IMR-90 (cell line): Measurements from ENCODE around the gene PLA2G4D. TPM values are rescaled to one million over a fixed set of nuclear protein-coding genes. Genes with fewer than 3 reads are reported as not detected.

ENCODE experiments used
- ATAC-seq: fragments of 200-7000 bp; cut with Tn5 transposase; 2 replicates; pipeline ENCODE4 v1.9.1; 2020; ENCODE audit warnings: low read depth, mild to moderate bottlenecking, moderate library complexity
- BruUV-seq: library from RNA; stranded (reverse); fragments of 400-500 nt; replicated peaks from 2 replicates; lab custom pipeline; 2021; lab: Mats Ljungman, UMichigan
- CTCF ChIA-PET: fragments of 300-600 bp; formaldehyde crosslinking; extraction: SDS; loops from one replicate; lab custom pipeline; 2021; ENCODE audit warnings: antibody characterized with exemption; lab: Yijun Ruan, JAX
- POLR2A ChIA-PET: fragments of 300-600 bp; sonication (Branson Sonifier 250); formaldehyde crosslinking; loops from one replicate; lab custom pipeline; 2022; ENCODE audit warnings: antibody characterized with exemption; ENCODE audit not compliant: unreplicated experiment; lab: Charles Lee
- DNase-seq: peaks from one replicate; pipeline ENCODE4 v3.0.0; 2013
- H2AFZ ChIP-seq: replicated peaks from 2 replicates; pipeline ENCODE3; 2013; ENCODE audit warnings: low read length, mild to moderate bottlenecking; ENCODE audit not compliant: poor library complexity
- H2AK5ac ChIP-seq: 2 replicates; pipeline ENCODE4 v1.6.1; 2013; ENCODE audit warnings: low read depth, low read length, inconsistent platforms
- H2AK9ac ChIP-seq: replicated peaks from 2 replicates; pipeline ENCODE3; 2013; ENCODE audit warnings: mild to moderate bottlenecking, low read depth, low read length, moderate library complexity; ENCODE audit not compliant: poor library complexity
- H2BK120ac ChIP-seq: 2 replicates; pipeline ENCODE4 v1.6.1; 2013; ENCODE audit warnings: low read depth, low read length, inconsistent platforms
- H2BK15ac ChIP-seq: 3 replicates; pipeline ENCODE4 v1.6.1; 2013; ENCODE audit warnings: low read depth, low read length, inconsistent platforms
- H2BK20ac ChIP-seq: 2 replicates; pipeline ENCODE4 v1.6.1; 2013; ENCODE audit warnings: low read depth, mild to moderate bottlenecking, inconsistent platforms, low read length, moderate library complexity
- H2BK5ac ChIP-seq: 2 replicates; pipeline ENCODE4 v1.6.1; 2013; ENCODE audit warnings: mild to moderate bottlenecking, low read depth, low read length, inconsistent platforms; ENCODE audit not compliant: poor library complexity, severe bottlenecking
- H3K14ac ChIP-seq: replicated peaks from 2 replicates; pipeline ENCODE4 v1.6.1; 2013; ENCODE audit warnings: low read depth, low read length, inconsistent platforms
- H3K18ac ChIP-seq: 2 replicates; pipeline ENCODE4 v1.6.1; 2013; ENCODE audit warnings: low read depth, low read length, control low read depth
- H3K23ac ChIP-seq: 2 replicates; pipeline ENCODE4 v1.6.1; 2013; ENCODE audit warnings: low read depth, low read length, inconsistent platforms
- H3K27ac ChIP-seq: 2 replicates; pipeline ENCODE4 v1.5.1; 2013; ENCODE audit warnings: mild to moderate bottlenecking, control low read depth, low read length; ENCODE audit not compliant: insufficient read depth
- H3K27me3 ChIP-seq: 2 replicates; pipeline ENCODE4 v1.6.1; 2013; ENCODE audit warnings: low read length; ENCODE audit not compliant: control insufficient read depth, insufficient read depth
- H3K36me3 ChIP-seq: 2 replicates; pipeline ENCODE4 v1.6.1; 2013; ENCODE audit warnings: low read length, mixed read lengths; ENCODE audit not compliant: control insufficient read depth, insufficient read depth
- H3K4ac ChIP-seq: 2 replicates; pipeline ENCODE4 v1.6.1; 2013; ENCODE audit warnings: low read depth, low read length, inconsistent platforms
- H3K4me1 ChIP-seq: 2 replicates; pipeline ENCODE4 v1.6.1; 2013; ENCODE audit warnings: low read length, mixed read lengths; ENCODE audit not compliant: control insufficient read depth, insufficient read depth
- H3K4me2 ChIP-seq: 2 replicates; pipeline ENCODE4 v1.6.1; 2013; ENCODE audit warnings: low read depth, mild to moderate bottlenecking, control low read depth, low read length, moderate library complexity
- H3K4me3 ChIP-seq: 2 replicates; pipeline ENCODE4 v1.5.1; 2013; ENCODE audit warnings: low read depth, mild to moderate bottlenecking, control low read depth, low read length, moderate library complexity; ENCODE audit not compliant: insufficient read depth
- H3K56ac ChIP-seq: 2 replicates; pipeline ENCODE4 v1.6.1; 2013; ENCODE audit warnings: low read length, inconsistent platforms; ENCODE audit not compliant: insufficient read depth; ENCODE audit errors: extremely low read depth
- H3K79me1 ChIP-seq, 2 experiments: 2 replicates each; pipeline ENCODE4 v1.6.1; 2013; ENCODE audit warnings: low read length in 2 of 2, inconsistent platforms in 1 of 2, low read depth in 1 of 2
- H3K9ac ChIP-seq: 2 replicates; pipeline ENCODE4 v1.6.1; 2013; ENCODE audit warnings: low read depth, low read length, control low read depth
- H3K9me1 ChIP-seq: 2 replicates; pipeline ENCODE4 v1.6.1; 2013; ENCODE audit warnings: low read length, inconsistent platforms; ENCODE audit not compliant: insufficient read depth
- H3K9me3 ChIP-seq: 2 replicates; pipeline ENCODE4 v1.6.1; 2013; ENCODE audit warnings: low read length; ENCODE audit not compliant: control insufficient read depth, insufficient read depth
- H4K20me1 ChIP-seq: 2 replicates; pipeline ENCODE4 v1.6.1; 2013; ENCODE audit warnings: low read length, inconsistent platforms; ENCODE audit not compliant: insufficient read depth
- H4K5ac ChIP-seq: 2 replicates; pipeline ENCODE4 v1.6.1; 2013; ENCODE audit warnings: mild to moderate bottlenecking, low read depth, low read length, control low read depth
- H4K8ac ChIP-seq, 2 experiments: 2 replicates each; pipeline ENCODE4 v1.6.1; 2013; ENCODE audit warnings: low read depth in 2 of 2, low read length in 2 of 2, control low read depth in 1 of 2, inconsistent platforms in 1 of 2
- H4K91ac ChIP-seq: 2 replicates; pipeline ENCODE4 v1.6.1; 2013; ENCODE audit warnings: low read depth, low read length, inconsistent platforms; ENCODE audit not compliant: insufficient read depth
- BHLHE40 ChIP-seq: fragments of 150-350 bp; IDR thresholded peaks from 2 replicates; pipeline ENCODE4 v1.6.1; 2016; ENCODE audit warnings: mild to moderate bottlenecking, low read depth, low read length
- CEBPB ChIP-seq: IDR thresholded peaks from 2 replicates; pipeline ENCODE4 v1.6.1; 2012; ENCODE audit warnings: low read depth, low read length, improper control_type of control experiment
- CHD1 ChIP-seq: IDR thresholded peaks from 2 replicates; pipeline ENCODE4 v1.6.1; 2012; ENCODE audit warnings: low read depth, low read length, improper control_type of control experiment
- CTCF ChIP-seq: conservative IDR thresholded peaks from 2 replicates; pipeline ENCODE4 v1.5.1; 2012; ENCODE audit warnings: mild to moderate bottlenecking, low read depth, low read length, improper control_type of control experiment
- ELK1 ChIP-seq: fragments of 150-350 bp; IDR thresholded peaks from 2 replicates; pipeline ENCODE4 v1.6.1; 2016; ENCODE audit warnings: low read depth, mild to moderate bottlenecking, low read length, moderate library complexity, borderline replicate concordance
- FOS ChIP-seq: fragments of 150-350 bp; IDR thresholded peaks from 2 replicates; pipeline ENCODE4 v1.6.1; 2016; ENCODE audit warnings: low read depth, low read length
- MAFK ChIP-seq: IDR thresholded peaks from 2 replicates; pipeline ENCODE4 v1.6.1; 2012; ENCODE audit warnings: low read depth, low read length, improper control_type of control experiment
- MAZ ChIP-seq: IDR thresholded peaks from 2 replicates; pipeline ENCODE4 v1.6.1; 2012; ENCODE audit warnings: low read depth, mild to moderate bottlenecking, low read length, improper control_type of control experiment, moderate library complexity, borderline replicate concordance
- MXI1 ChIP-seq: IDR thresholded peaks from 2 replicates; pipeline ENCODE4 v1.6.1; 2012; ENCODE audit warnings: low read depth, mild to moderate bottlenecking, low read length, moderate library complexity, borderline replicate concordance
- POLR2A ChIP-seq: IDR thresholded peaks from 2 replicates; pipeline ENCODE4 v1.6.1; 2012; ENCODE audit warnings: mild to moderate bottlenecking, low read depth, low read length
- RCOR1 ChIP-seq: IDR thresholded peaks from 2 replicates; pipeline ENCODE4 v1.6.1; 2012; ENCODE audit warnings: mild to moderate bottlenecking, low read length, improper control_type of control experiment; ENCODE audit not compliant: insufficient replicate concordance
- RFX5 ChIP-seq: IDR thresholded peaks from 2 replicates; pipeline ENCODE4 v1.8.0; 2012; ENCODE audit warnings: low read depth, mild to moderate bottlenecking, low read length, moderate library complexity
- SMC3 ChIP-seq: fragments of 150-350 bp; IDR thresholded peaks from 2 replicates; pipeline ENCODE4 v1.6.1; 2016; ENCODE audit warnings: low read depth, mild to moderate bottlenecking, antibody characterized with exemption, low read length, moderate library complexity
- USF2 ChIP-seq: fragments of 150-350 bp; IDR thresholded peaks from 2 replicates; pipeline ENCODE4 v1.6.1; 2017; ENCODE audit warnings: mild to moderate bottlenecking, antibody characterized with exemption, low read length, low read depth
- WGBS, 2 experiments: methylation state at CpG; one replicate each; pipeline versions ENCODE4 v1.1.5 to v1.1.7; 2013; ENCODE audit warnings: missing lambda C conversion rate in 2 of 2; ENCODE audit not compliant: insufficient read length in 1 of 2; ENCODE audit errors: extremely low coverage in 2 of 2; 5-methylcytosine and 5-hydroxymethylcytosine counted together
- dilution Hi-C: fragments of 300-500 bp; cut with HindIII; formaldehyde crosslinking; loops from one replicate; pipeline ENCODE4 v1.14.3; 2018; ENCODE audit warnings: low sequenced_read_pairs; ENCODE audit not compliant: unreplicated experiment
- in situ Hi-C: fragments of 300-500 bp; cut with MboI; formaldehyde crosslinking; loops from 3 replicates; pipeline ENCODE4 v1.14.3; 2019; ENCODE audit warnings: low sequenced_read_pairs, inconsistent platforms, mixed read lengths
- intact Hi-C: fragments of 100-400 bp; cut with micrococcal nuclease; formaldehyde crosslinking; loops from 2 replicates; pipeline ENCODE4 v1.10.0; 2022
- polyA plus RNA-seq, 3 experiments: library from polyadenylated mRNA; depleted of rRNA; stranded (reverse); fragments of >200 nt; gene quantifications; 2 replicates each; pipeline ENCODE4 v1.2.3, GENCODE V29; 2012; ENCODE audit warnings: low replicate concordance in 1 of 3
- total RNA-seq: library from RNA; depleted of rRNA; stranded (reverse); fragments of >200 nt; gene quantifications from 2 replicates; pipeline ENCODE4 v1.2.3, GENCODE V29; 2012

PLA2G4D gene
- total and polyA plus RNA-seq, 2 of the 4 experiments (the other 2 are of a cell fraction) = not detected

- WGBS, 2 experiments = no CpG with 5 or more reads among the region's 3 CpGs
- Histone ChIP-seq H2AFZ (no peak overlapping the region), H4K91ac (no peak overlapping the region), H3K18ac (no peak overlapping the region), H3K36me3 (no peaks in the 10 kb centered on the region), H3K79me1 (no peaks in the 10 kb centered on the region), H3K4me1 (no peaks in the 10 kb centered on the region), H4K20me1 (no peaks in the 10 kb centered on the region), H2AK5ac (no peak overlapping the region), H4K8ac (no peak overlapping the region), H3K56ac (no peak overlapping the region), H3K27me3 (peaks cover 34% of the 10 kb centered on the region), H3K9me3 (peaks cover 3% of the 10 kb centered on the region; the same call in 1 of the 2 replicates), H3K9me1 (no peaks in the 10 kb centered on the region), H2AK9ac (no peak overlapping the region), H3K9ac (no peak overlapping the region), H3K23ac (no peak overlapping the region), H3K4ac (no peak overlapping the region), H2BK20ac (no peak overlapping the region), H3K4me3 (no peak overlapping the region), H2BK5ac (no peak overlapping the region), H2BK120ac (no peak overlapping the region), H3K27ac (no peak overlapping the region), H3K4me2 (no peak overlapping the region), H2BK15ac (no peak overlapping the region), H4K5ac (no peak overlapping the region), H3K14ac (no peak overlapping the region)
- in situ Hi-C loops = no loop called here
- dilution Hi-C loops = no loop called here
- intact Hi-C loops = no loop called here
- no peak for TF ChIP-seq FOS
- no peak for TF ChIP-seq BHLHE40
- TF ChIP-seq MXI1 = no peak
- TF ChIP-seq CHD1 = no peak
- no peak for TF ChIP-seq MAZ
- no peak for TF ChIP-seq RCOR1
- TF ChIP-seq CTCF = no peak
- no peak for TF ChIP-seq RFX5
- TF ChIP-seq MAFK = no peak
- TF ChIP-seq ELK1 = no peak
- no peak for TF ChIP-seq CEBPB
- TF ChIP-seq POLR2A = no peak
- no peak for TF ChIP-seq USF2
- no peak for TF ChIP-seq SMC3
- no peak for DNase-seq
- CTCF ChIA-PET = interaction anchor here (0.6 to 1.3 kb wide), 3 partner anchors 11 to 98 kb away, joined by 3 to 5 read pairs (median 4); no protein-coding TSS in a partner anchor
- no peak for ATAC-seq
- BruUV-seq = no TSS peak
- POLR2A ChIA-PET = no interaction called here
Measured at GRCh38 chr15:42110367-42110766, 16.0 kb upstream of the PLA2G4D start.
